NB4 (cell line): Measurements from ENCODE around the gene LZTS2.

Source experiments
- MYC ChIP-seq: IDR thresholded peaks from 2 replicates; pipeline ENCODE4 v1.6.1; 2011; ENCODE audit warnings: low read depth, low read length
- POLR2A ChIP-seq: IDR thresholded peaks from 2 replicates; pipeline ENCODE4 v1.6.1; 2011; ENCODE audit warnings: mild to moderate bottlenecking; ENCODE audit not compliant: insufficient read length; ENCODE audit errors: extremely low read depth
- TF ChIP-seq, protein P1 (sequence below): IDR thresholded peaks from one replicate; pipeline ENCODE4 v1.5.1; 2012; ENCODE audit warnings: low read depth, low read length
- TF ChIP-seq, protein P2 (sequence below): IDR thresholded peaks from 2 replicates; pipeline ENCODE4 v1.6.1; 2011; ENCODE audit warnings: low read depth, low read length

DNA sequence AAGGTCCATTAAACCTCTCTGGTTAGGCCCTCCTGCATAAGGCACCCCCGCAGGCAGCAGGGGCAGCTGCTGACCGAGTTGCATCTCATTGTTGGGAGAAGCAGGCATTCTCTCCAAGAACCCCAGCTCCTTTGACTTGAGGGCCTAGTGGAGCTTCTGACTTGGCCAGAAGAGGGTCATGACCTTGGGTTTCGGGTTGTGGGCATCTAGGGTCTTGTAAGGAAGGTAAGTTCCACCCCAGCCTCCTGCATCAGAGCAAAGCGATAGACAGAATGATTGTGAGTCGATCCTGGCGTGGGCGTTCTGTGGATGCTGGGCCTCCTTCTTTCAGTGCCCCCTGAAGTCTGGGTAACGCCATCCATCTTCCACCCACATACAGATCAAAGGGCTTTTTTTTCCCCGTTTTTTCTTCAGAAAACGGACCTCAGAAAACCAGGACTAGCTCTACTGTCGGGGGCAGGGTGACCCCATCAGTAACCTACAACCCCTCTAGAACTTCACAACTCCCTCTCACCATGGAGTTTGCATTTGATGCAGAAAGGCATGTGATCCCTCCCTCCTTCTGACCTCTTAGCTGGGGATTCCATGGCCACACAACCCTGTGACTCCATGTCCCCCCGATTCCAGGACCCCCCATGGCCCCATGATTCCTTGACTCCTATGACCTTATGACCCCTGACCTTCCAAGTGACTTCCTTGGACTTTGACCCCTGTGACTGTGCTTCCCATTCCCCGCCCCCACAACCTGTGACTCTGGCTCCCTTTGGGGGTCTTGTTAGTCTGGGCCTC is 27.3 kb upstream of the LZTS2 start:
- TF ChIP-seq, protein P1, sequence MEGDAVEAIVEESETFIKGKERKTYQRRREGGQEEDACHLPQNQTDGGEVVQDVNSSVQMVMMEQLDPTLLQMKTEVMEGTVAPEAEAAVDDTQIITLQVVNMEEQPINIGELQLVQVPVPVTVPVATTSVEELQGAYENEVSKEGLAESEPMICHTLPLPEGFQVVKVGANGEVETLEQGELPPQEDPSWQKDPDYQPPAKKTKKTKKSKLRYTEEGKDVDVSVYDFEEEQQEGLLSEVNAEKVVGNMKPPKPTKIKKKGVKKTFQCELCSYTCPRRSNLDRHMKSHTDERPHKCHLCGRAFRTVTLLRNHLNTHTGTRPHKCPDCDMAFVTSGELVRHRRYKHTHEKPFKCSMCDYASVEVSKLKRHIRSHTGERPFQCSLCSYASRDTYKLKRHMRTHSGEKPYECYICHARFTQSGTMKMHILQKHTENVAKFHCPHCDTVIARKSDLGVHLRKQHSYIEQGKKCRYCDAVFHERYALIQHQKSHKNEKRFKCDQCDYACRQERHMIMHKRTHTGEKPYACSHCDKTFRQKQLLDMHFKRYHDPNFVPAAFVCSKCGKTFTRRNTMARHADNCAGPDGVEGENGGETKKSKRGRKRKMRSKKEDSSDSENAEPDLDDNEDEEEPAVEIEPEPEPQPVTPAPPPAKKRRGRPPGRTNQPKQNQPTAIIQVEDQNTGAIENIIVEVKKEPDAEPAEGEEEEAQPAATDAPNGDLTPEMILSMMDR: no peak
- TF ChIP-seq, protein P2, sequence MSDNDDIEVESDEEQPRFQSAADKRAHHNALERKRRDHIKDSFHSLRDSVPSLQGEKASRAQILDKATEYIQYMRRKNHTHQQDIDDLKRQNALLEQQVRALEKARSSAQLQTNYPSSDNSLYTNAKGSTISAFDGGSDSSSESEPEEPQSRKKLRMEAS: no peak
- TF ChIP-seq POLR2A: no peak
- TF ChIP-seq MYC: no peak
